Thyroid gland (tissue), 4 donors: ENCODE data around the gene FKRP.

Experiments
- POLR2A ChIP-seq, 2 donors: fragments of 450-650 bp; IDR thresholded peaks; one replicate each; pipeline ENCODE4 v1.6.1; 2017; ENCODE audit warnings: antibody characterized with exemption in 2 of 2, mild to moderate bottlenecking in 2 of 2, moderate library complexity in 1 of 2
- TF ChIP-seq, protein P1 (sequence below), 6 experiments: fragments of 200-600 bp in 3 of 6; fragments of 450-650 bp in 3 of 6; sonication (generic) in 3 of 6; IDR thresholded peaks; one replicate each; pipeline ENCODE4 v1.5.1; 2016 to 2019; ENCODE audit warnings: antibody characterized with exemption in 6 of 6, mild to moderate bottlenecking in 2 of 6, inconsistent platforms in 1 of 6, moderate library complexity in 1 of 6

DNA sequence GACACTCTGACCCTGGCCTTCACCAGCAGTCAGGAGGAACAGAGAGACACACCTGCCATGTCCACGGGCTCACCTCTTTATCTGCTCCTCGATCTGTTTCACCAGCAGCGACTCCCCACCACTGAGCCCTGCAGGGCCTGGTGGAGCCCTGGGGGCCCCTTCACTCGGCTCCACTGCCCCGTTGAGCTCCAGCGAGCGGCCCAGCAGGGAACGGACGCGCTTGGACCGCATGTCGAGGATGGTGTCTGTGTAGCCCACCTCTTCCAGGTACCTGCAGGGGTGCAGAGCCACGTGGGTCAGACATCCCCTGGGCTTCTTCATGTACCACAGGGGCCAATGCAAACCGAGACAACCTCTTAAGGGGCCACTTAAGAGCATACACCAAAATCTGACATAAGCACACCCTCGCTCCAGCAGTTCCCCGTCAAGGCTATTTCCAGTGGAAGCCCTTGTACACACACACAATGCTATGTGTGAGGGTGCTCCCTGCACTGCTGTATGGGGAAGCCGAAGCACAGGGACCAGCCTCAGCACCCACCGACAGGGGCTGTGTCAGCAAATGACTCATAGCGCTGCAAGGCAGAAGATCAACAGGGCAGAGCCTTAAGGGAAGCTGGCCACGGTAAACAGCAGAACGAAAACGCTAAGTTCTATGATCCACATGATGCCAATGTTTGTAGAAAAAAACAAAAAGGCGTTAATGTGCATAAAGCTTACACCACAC, 12.7 kb upstream of the FKRP start:
- TF ChIP-seq, protein P1, sequence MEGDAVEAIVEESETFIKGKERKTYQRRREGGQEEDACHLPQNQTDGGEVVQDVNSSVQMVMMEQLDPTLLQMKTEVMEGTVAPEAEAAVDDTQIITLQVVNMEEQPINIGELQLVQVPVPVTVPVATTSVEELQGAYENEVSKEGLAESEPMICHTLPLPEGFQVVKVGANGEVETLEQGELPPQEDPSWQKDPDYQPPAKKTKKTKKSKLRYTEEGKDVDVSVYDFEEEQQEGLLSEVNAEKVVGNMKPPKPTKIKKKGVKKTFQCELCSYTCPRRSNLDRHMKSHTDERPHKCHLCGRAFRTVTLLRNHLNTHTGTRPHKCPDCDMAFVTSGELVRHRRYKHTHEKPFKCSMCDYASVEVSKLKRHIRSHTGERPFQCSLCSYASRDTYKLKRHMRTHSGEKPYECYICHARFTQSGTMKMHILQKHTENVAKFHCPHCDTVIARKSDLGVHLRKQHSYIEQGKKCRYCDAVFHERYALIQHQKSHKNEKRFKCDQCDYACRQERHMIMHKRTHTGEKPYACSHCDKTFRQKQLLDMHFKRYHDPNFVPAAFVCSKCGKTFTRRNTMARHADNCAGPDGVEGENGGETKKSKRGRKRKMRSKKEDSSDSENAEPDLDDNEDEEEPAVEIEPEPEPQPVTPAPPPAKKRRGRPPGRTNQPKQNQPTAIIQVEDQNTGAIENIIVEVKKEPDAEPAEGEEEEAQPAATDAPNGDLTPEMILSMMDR (IDR thresholded peaks at IDR 0.05), result no peak
- no peak for TF ChIP-seq POLR2A (IDR thresholded peaks at IDR 0.05)
